HepG2 (cell line): ENCODE measurements around the gene PFDN5. TPM values are rescaled to one million over a fixed set of nuclear protein-coding genes. Genes with fewer than 3 reads are reported as not detected.
A peak's percentile ranks its signal among the peaks of the same experiment; 100 is the strongest.

Source experiments
- AGO1 ChIP-seq: fragments of 200-400 bp; formaldehyde crosslinking; IDR thresholded peaks from 2 replicates; pipeline ENCODE4 v1.6.1; 2017; ENCODE audit warnings: mild to moderate bottlenecking, low read depth, low read length, moderate library complexity; ENCODE audit not compliant: poor library complexity, severe bottlenecking
- ATF1 ChIP-seq: IDR thresholded peaks from 2 replicates; pipeline ENCODE4 v1.6.1; 2016; ENCODE audit warnings: mild to moderate bottlenecking, control low read depth
- BCLAF1 ChIP-seq: fragments of 450-650 bp; IDR thresholded peaks from 2 replicates; pipeline ENCODE4 v1.6.1; 2017; ENCODE audit warnings: mild to moderate bottlenecking
- CEBPZ ChIP-seq: IDR thresholded peaks from 2 replicates; pipeline ENCODE4 v1.6.1; 2012; ENCODE audit warnings: low read length, improper control_type of control experiment
- CHD4 ChIP-seq: fragments of 200-600 bp; sonication (generic); IDR thresholded peaks from 2 replicates; pipeline ENCODE4 v1.7.0; 2017; ENCODE audit warnings: mild to moderate bottlenecking, low read length, borderline replicate concordance
- IRX3 ChIP-seq: sonication (generic); formaldehyde crosslinking; IDR thresholded peaks from 2 replicates; pipeline ENCODE4 v1.8.1; 2023; ENCODE audit warnings: mild to moderate bottlenecking, low read depth, missing genetic modification reagents, borderline replicate concordance
- MXD1 ChIP-seq: sonication (generic); formaldehyde crosslinking; IDR thresholded peaks from 2 replicates; pipeline ENCODE4 v1.4.0; 2020; ENCODE audit warnings: mild to moderate bottlenecking, missing genetic modification reagents
- MYC ChIP-seq: sonication (generic); formaldehyde crosslinking; IDR thresholded peaks from 2 replicates; pipeline ENCODE4 v1.9.0; 2021; ENCODE audit warnings: missing genetic modification reagents, borderline replicate concordance
- RAD21 ChIP-seq: fragments of 450-650 bp; formaldehyde crosslinking; IDR thresholded peaks from 2 replicates; pipeline ENCODE4 v1.5.0; 2020; ENCODE audit warnings: mild to moderate bottlenecking
- SALL1 ChIP-seq: sonication (generic); formaldehyde crosslinking; IDR thresholded peaks from 2 replicates; pipeline ENCODE4 v1.8.0; 2022; ENCODE audit warnings: mild to moderate bottlenecking, missing genetic modification reagents
- SCMH1 ChIP-seq: sonication (generic); formaldehyde crosslinking; IDR thresholded peaks from 2 replicates; pipeline ENCODE4 v1.9.0; 2021; ENCODE audit warnings: missing genetic modification reagents, mild to moderate bottlenecking, borderline replicate concordance
- THAP11 ChIP-seq: IDR thresholded peaks from 2 replicates; pipeline ENCODE4 v1.6.1; 2016; ENCODE audit warnings: missing biosample characterization, missing genetic modification reagents
- THAP7 ChIP-seq: sonication (generic); formaldehyde crosslinking; IDR thresholded peaks from 2 replicates; pipeline ENCODE4 v1.8.1; 2023; ENCODE audit warnings: mild to moderate bottlenecking, missing genetic modification reagents
- ZBTB20 ChIP-seq: sonication (generic); formaldehyde crosslinking; IDR thresholded peaks from 2 replicates; pipeline ENCODE4 v1.8.1; 2023; ENCODE audit warnings: missing genetic modification reagents, low read depth, mild to moderate bottlenecking, borderline replicate concordance
- ZNF138 ChIP-seq: sonication (generic); formaldehyde crosslinking; IDR thresholded peaks from 2 replicates; pipeline ENCODE4 v1.5.0; 2020; ENCODE audit warnings: mild to moderate bottlenecking, low read depth, missing genetic modification reagents
- ZNF619 ChIP-seq: sonication (generic); formaldehyde crosslinking; IDR thresholded peaks from 2 replicates; pipeline ENCODE4 v1.4.0; 2020; ENCODE audit warnings: mild to moderate bottlenecking, missing genetic modification reagents
- ZNF629 ChIP-seq: sonication (generic); formaldehyde crosslinking; conservative IDR thresholded peaks from 2 replicates; pipeline ENCODE4 v1.5.0; 2020; ENCODE audit warnings: missing genetic modification reagents
- ZNF784 ChIP-seq: sonication (generic); formaldehyde crosslinking; IDR thresholded peaks from 2 replicates; pipeline ENCODE4 v1.5.1; 2020; ENCODE audit warnings: missing genetic modification reagents, mild to moderate bottlenecking, borderline replicate concordance
- ZSCAN9 ChIP-seq: IDR thresholded peaks from 2 replicates; pipeline ENCODE4 v1.6.1; 2016; ENCODE audit warnings: borderline replicate concordance
- polyA plus RNA-seq, 8 experiments: library from polyadenylated mRNA; depleted of rRNA in 3 of 8; stranded (reverse) in 7 of 8; unstranded in 1 of 8; fragments of >200 nt; fragmentation: Illumina TruSeq in 4 of 8; extraction: Trizol in 4 of 8; gene quantifications; 2 replicates each; pipeline versions ENCODE4 v1.2.1 to v1.2.3, GENCODE V29; 2011 to 2016; ENCODE audit warnings: low read depth in 4 of 8, missing spikeins in 1 of 8, mixed read lengths in 1 of 8; ENCODE audit not compliant: insufficient read depth in 1 of 8
- total RNA-seq, 5 experiments: library from RNA; depleted of rRNA; stranded (reverse); fragments of >200 nt; fragmentation: Illumina TruSeq; extraction: Trizol; gene quantifications; 2 replicates each; pipeline ENCODE4 v1.2.3, GENCODE V29; 2016; ENCODE audit warnings: low read depth in 1 of 5

PFDN5 gene
- total and polyA plus RNA-seq, 2 of the 13 experiments (the other 11 are each of a cell fraction or from before 2014, with no cell fraction given) = 449 to 462 TPM

GRCh38 chr12:53299454-53300180 is 4.3 kb downstream of the PFDN5 start, which contains the start of gene MYG1 (continued):
- no peak for TF ChIP-seq ATF1 (CRISPR knock-in tag)
- TF ChIP-seq CEBPZ = no peak
- TF ChIP-seq THAP7 (CRISPR knock-in tag) = peak; percentile 90
- peak; percentile 89; the same call in 1 of the 2 replicates for TF ChIP-seq MXD1 (CRISPR knock-in tag)
- TF ChIP-seq SCMH1 (CRISPR knock-in tag) = no peak
- TF ChIP-seq CHD4 = no peak
- peak; percentile 93 for TF ChIP-seq THAP11
- peak; percentile 56; the same call in 1 of the 2 replicates for TF ChIP-seq ZNF138
- TF ChIP-seq ZBTB20 = peak; percentile 60
- no peak for TF ChIP-seq ZNF629 (CRISPR knock-in tag)
- no peak; the same call in 1 of the 2 replicates for TF ChIP-seq RAD21 (CRISPR knock-in tag)
- TF ChIP-seq IRX3 (CRISPR knock-in tag) = peak; percentile 87; the same call in 1 of the 2 replicates
- TF ChIP-seq ZSCAN9 (CRISPR knock-in tag) = no peak
- TF ChIP-seq MYC (CRISPR knock-in tag) = peak; percentile 97
- no peak for TF ChIP-seq BCLAF1
- peak; percentile 91 for TF ChIP-seq AGO1
- peak; percentile 85; the same call in 1 of the 2 replicates for TF ChIP-seq ZNF619
- TF ChIP-seq SALL1 = peak; percentile 90
- TF ChIP-seq ZNF784 (CRISPR knock-in tag) = peak; percentile 79; the same call in 1 of the 2 replicates
